GM12878 (cell line): ENCODE results near the gene CPLX1.

Experiments used
- CTCF ChIP-seq, 3 experiments: IDR thresholded peaks in 2 of 3; conservative IDR thresholded peaks in 1 of 3; 2 replicates each; pipeline ENCODE4 v1.5.1; 2011; ENCODE audit warnings: low read depth in 3 of 3, low read length in 3 of 3, mild to moderate bottlenecking in 3 of 3, control low read depth in 2 of 3, moderate library complexity in 2 of 3, inconsistent platforms in 1 of 3, mixed read lengths in 1 of 3; ENCODE audit not compliant: control insufficient read depth in 2 of 3, insufficient read depth in 1 of 3; ENCODE audit errors: extremely low read depth in 1 of 3
- USF2 ChIP-seq: IDR thresholded peaks from 2 replicates; pipeline ENCODE4 v1.6.1; 2011; ENCODE audit warnings: low read depth, low read length, improper control_type of control experiment, borderline replicate concordance

- TF ChIP-seq CTCF (IDR thresholded peaks at IDR 0.05 in 2 of 3, conservative IDR thresholded peaks at IDR 0.05 in 1 of 3; ENCODE audit: control insufficient read depth in 2 of 3, extremely low read depth in 1 of 3, insufficient read depth in 1 of 3, low read depth in 3 of 3, low read length in 3 of 3): no peak
- no peak for TF ChIP-seq USF2
Observed at GRCh38 chr4:747546-748170, 78.3 kb downstream of the CPLX1 start.
